ENCODE measurements around the gene PAN3. TPM values are rescaled to one million over a fixed set of nuclear protein-coding genes. Genes with fewer than 3 reads are reported as not detected.

PAN3 gene
- total RNA-seq, 1 donor from 2014 or later: 28.3 TPM

DNA sequence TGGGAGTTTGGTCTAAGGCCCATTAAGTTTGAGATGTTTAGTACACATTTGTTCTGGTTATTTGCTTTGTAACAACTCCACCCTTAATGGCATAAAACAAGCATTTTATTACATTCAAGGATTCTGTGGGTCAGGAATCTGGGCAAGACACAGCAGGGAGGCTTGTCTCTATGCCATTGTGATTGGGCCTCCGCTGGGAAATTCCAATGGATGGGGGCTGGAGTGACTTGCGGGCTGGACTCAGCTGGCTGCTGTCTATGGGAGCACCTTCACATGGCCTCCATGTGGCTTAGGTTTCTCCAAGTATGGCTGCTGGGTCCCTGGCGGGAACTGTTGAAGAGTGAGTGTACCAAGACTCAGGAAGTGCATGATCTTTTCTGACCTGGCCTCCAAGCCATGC is 159.0 kb downstream of the PAN3 start:
- Mint-ChIP-seq H3K4me3 (ENCODE audit: unreplicated experiment) (no peak overlapping the region), H3K4me1 (ENCODE audit: low read depth, unreplicated experiment) (peaks cover 6% of the 10 kb centered on the region)
- no peak for DNase-seq (ENCODE audit: low read depth)

GRCh38 chr13:28299916-28300315 is 161.6 kb downstream of the PAN3 start:
- no peaks in the 10 kb centered on the region for H3K4me1 ChIP-seq (ENCODE audit: insufficient read depth, low read length)
- Mint-ChIP-seq H3K4me1 (ENCODE audit: low read depth, unreplicated experiment) (peaks cover 6% of the 10 kb centered on the region), H3K36me3 (ENCODE audit: low read depth, unreplicated experiment) (peaks cover 7% of the 10 kb centered on the region)

More for the DNA sequence above, 159.0 kb downstream of the PAN3 start:
- Mint-ChIP-seq H3K27ac (ENCODE audit: unreplicated experiment) (no peak overlapping the region), H3K9me3 (ENCODE audit: unreplicated experiment) (no peaks in the 10 kb centered on the region), H3K27me3 (ENCODE audit: low read depth, unreplicated experiment) (no peaks in the 10 kb centered on the region), H3K36me3 (ENCODE audit: low read depth, unreplicated experiment) (peaks cover 11% of the 10 kb centered on the region)
- Histone ChIP-seq H3K36me3 (ENCODE audit: insufficient read depth, low read length) (peaks cover 1% of the 10 kb centered on the region), H3K4me3 (ENCODE audit: insufficient read depth, low read depth, low read length) (no peak overlapping the region), H2AFZ (ENCODE audit: low read depth, low read length) (no peak overlapping the region), H3K27me3 (ENCODE audit: insufficient read depth, low read length) (no peaks in the 10 kb centered on the region), H3K9ac (ENCODE audit: low read length) (no peak overlapping the region), H3K4me2 (ENCODE audit: low read length) (no peak overlapping the region), H3K79me2 (ENCODE audit: insufficient read depth, low read length) (no peaks in the 10 kb centered on the region), H3K4me1 (ENCODE audit: insufficient read depth, low read length) (no peaks in the 10 kb centered on the region), H4K20me1 (ENCODE audit: insufficient read depth, low read length) (no peaks in the 10 kb centered on the region), H3K27ac (ENCODE audit: low read depth, low read length) (no peak overlapping the region), H3K9me3 (ENCODE audit: insufficient read depth, low read depth, low read length) (no peaks in the 10 kb centered on the region)
- no peak for FAIRE-seq
- no peak for TF ChIP-seq EZH2 (IDR thresholded peaks at IDR 0.05; ENCODE audit: insufficient read depth, low read length)
- TF ChIP-seq, protein P1, sequence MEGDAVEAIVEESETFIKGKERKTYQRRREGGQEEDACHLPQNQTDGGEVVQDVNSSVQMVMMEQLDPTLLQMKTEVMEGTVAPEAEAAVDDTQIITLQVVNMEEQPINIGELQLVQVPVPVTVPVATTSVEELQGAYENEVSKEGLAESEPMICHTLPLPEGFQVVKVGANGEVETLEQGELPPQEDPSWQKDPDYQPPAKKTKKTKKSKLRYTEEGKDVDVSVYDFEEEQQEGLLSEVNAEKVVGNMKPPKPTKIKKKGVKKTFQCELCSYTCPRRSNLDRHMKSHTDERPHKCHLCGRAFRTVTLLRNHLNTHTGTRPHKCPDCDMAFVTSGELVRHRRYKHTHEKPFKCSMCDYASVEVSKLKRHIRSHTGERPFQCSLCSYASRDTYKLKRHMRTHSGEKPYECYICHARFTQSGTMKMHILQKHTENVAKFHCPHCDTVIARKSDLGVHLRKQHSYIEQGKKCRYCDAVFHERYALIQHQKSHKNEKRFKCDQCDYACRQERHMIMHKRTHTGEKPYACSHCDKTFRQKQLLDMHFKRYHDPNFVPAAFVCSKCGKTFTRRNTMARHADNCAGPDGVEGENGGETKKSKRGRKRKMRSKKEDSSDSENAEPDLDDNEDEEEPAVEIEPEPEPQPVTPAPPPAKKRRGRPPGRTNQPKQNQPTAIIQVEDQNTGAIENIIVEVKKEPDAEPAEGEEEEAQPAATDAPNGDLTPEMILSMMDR (IDR thresholded peaks at IDR 0.05; ENCODE audit: insufficient read depth, low read depth, low read length): no peak

GRCh38 chr13:28301839-28302238 is 163.5 kb downstream of the PAN3 start:
- H3K36me3 ChIP-seq (ENCODE audit: insufficient read depth, low read length): no peaks in the 10 kb centered on the region
- Mint-ChIP-seq H3K27ac (ENCODE audit: unreplicated experiment) (no peak overlapping the region), H3K36me3 (ENCODE audit: low read depth, unreplicated experiment) (peaks cover 3% of the 10 kb centered on the region), H3K4me3 (ENCODE audit: unreplicated experiment) (no peak overlapping the region), H3K9me3 (ENCODE audit: unreplicated experiment) (no peaks in the 10 kb centered on the region), H3K4me1 (ENCODE audit: low read depth, unreplicated experiment) (peaks cover 6% of the 10 kb centered on the region), H3K27me3 (ENCODE audit: low read depth, unreplicated experiment) (no peaks in the 10 kb centered on the region)
- H3K79me2 ChIP-seq (ENCODE audit: insufficient read depth, low read length): no peaks in the 10 kb centered on the region
- H3K27me3 ChIP-seq (ENCODE audit: insufficient read depth, low read length): no peaks in the 10 kb centered on the region
- H4K20me1 ChIP-seq (ENCODE audit: insufficient read depth, low read length): no peaks in the 10 kb centered on the region
- H3K4me2 ChIP-seq (ENCODE audit: low read length): no peak overlapping the region
- H3K4me3 ChIP-seq (ENCODE audit: insufficient read depth, low read depth, low read length): no peak overlapping the region
- no peak overlapping the region for H2AFZ ChIP-seq (ENCODE audit: low read depth, low read length)
- H3K27ac ChIP-seq (ENCODE audit: low read depth, low read length): no peak overlapping the region
- no peaks in the 10 kb centered on the region for H3K9me3 ChIP-seq (ENCODE audit: insufficient read depth, low read depth, low read length)
- no peak for TF ChIP-seq EZH2 (IDR thresholded peaks at IDR 0.05; ENCODE audit: insufficient read depth, low read length)
- TF ChIP-seq, protein P1 (IDR thresholded peaks at IDR 0.05; ENCODE audit: insufficient read depth, low read depth, low read length): no peak
- FAIRE-seq: no peak
- H3K9ac ChIP-seq (ENCODE audit: low read length): no peak overlapping the region
- H3K4me1 ChIP-seq (ENCODE audit: insufficient read depth, low read length): no peaks in the 10 kb centered on the region
- DNase-seq (ENCODE audit: low read depth): no peak

More at GRCh38 chr13:28299916-28300315, 161.6 kb downstream of the PAN3 start:
- Histone ChIP-seq H3K36me3 (ENCODE audit: insufficient read depth, low read length) (no peaks in the 10 kb centered on the region), H3K4me3 (ENCODE audit: insufficient read depth, low read depth, low read length) (no peak overlapping the region), H3K79me2 (ENCODE audit: insufficient read depth, low read length) (no peaks in the 10 kb centered on the region), H3K4me2 (ENCODE audit: low read length) (no peak overlapping the region), H3K27me3 (ENCODE audit: insufficient read depth, low read length) (no peaks in the 10 kb centered on the region), H3K9me3 (ENCODE audit: insufficient read depth, low read depth, low read length) (no peaks in the 10 kb centered on the region), H3K9ac (ENCODE audit: low read length) (no peak overlapping the region), H3K27ac (ENCODE audit: low read depth, low read length) (no peak overlapping the region), H4K20me1 (ENCODE audit: insufficient read depth, low read length) (no peaks in the 10 kb centered on the region), H2AFZ (ENCODE audit: low read depth, low read length) (no peak overlapping the region)
- no peak overlapping the region for H3K27ac Mint-ChIP-seq (ENCODE audit: unreplicated experiment)
- FAIRE-seq (no peak), DNase-seq (ENCODE audit: low read depth) (no peak)
- H3K9me3 Mint-ChIP-seq (ENCODE audit: unreplicated experiment): no peaks in the 10 kb centered on the region
- no peak overlapping the region for H3K4me3 Mint-ChIP-seq (ENCODE audit: unreplicated experiment)
- H3K27me3 Mint-ChIP-seq (ENCODE audit: low read depth, unreplicated experiment): no peaks in the 10 kb centered on the region
- TF ChIP-seq, protein P1 (IDR thresholded peaks at IDR 0.05; ENCODE audit: insufficient read depth, low read depth, low read length): no peak
- no peak for TF ChIP-seq EZH2 (IDR thresholded peaks at IDR 0.05; ENCODE audit: insufficient read depth, low read length)

Measured in astrocyte (in vitro differentiated cells and primary cell).